GM20000 (cell line): ENCODE results near the gene MAG.

ENCODE experiments used
- DNase-seq: peaks from one replicate; pipeline ENCODE4 v3.0.0; 2012; ENCODE audit warnings: low spot score
- CTCF ChIP-seq: IDR thresholded peaks from 2 replicates; pipeline ENCODE4 v1.5.1; 2012; ENCODE audit warnings: mild to moderate bottlenecking, control low read depth; ENCODE audit errors: extremely low read depth, missing control alignments

The MAG gene

GRCh38 chr19:35346193-35347052, 54.5 kb downstream of the MAG start:
- no peak for TF ChIP-seq CTCF
- peak; percentile 74 for DNase-seq

- no peak for TF ChIP-seq CTCF
- peak; percentile 83 for DNase-seq
Observed at GRCh38 chr19:35347171-35347929, 55.4 kb downstream of the MAG start, which contains the start of gene FFAR1. Gene FFAR1, plus strand, starts transcription at chr19:35347902. Its CDS starts 3,650 bp downstream, at chr19:35351552.

GRCh38 chr19:35347930-35348298, 56.0 kb downstream of the MAG start:
- DNase-seq, result no peak
- TF ChIP-seq CTCF, result no peak

GRCh38 chr19:35348911-35349611, 57.1 kb downstream of the MAG start:
- no peak for TF ChIP-seq CTCF
- peak; percentile 45 for DNase-seq

GRCh38 chr19:35349614-35350521, 57.9 kb downstream of the MAG start:
- no peak for DNase-seq
- no peak for TF ChIP-seq CTCF

- no peak for DNase-seq
- TF ChIP-seq CTCF, result no peak
Observed at GRCh38 chr19:35350591-35350990, 58.6 kb downstream of the MAG start.
